RWPE1 (cell line): Measurements from ENCODE around the gene TFEB.

Experiments
- CTCF ChIA-PET: fragments of 350-600 bp; sonication (Branson Sonifier 250); formaldehyde crosslinking; extraction: SDS; loops from one replicate; lab custom pipeline; 2021; lab: Yijun Ruan, JAX
- POLR2A ChIA-PET: fragments of 400-600 bp; formaldehyde crosslinking; extraction: SDS; loops from one replicate; lab custom pipeline; 2020; ENCODE audit warnings: antibody characterized with exemption; ENCODE audit not compliant: low non-redundant PET; lab: Yijun Ruan, JAX
- DNase-seq: peaks from one replicate; pipeline ENCODE4 v3.0.0; 2012; ENCODE audit warnings: low spot score
- H3K27ac ChIP-seq: fragments of 450-650 bp; 2 replicates; pipeline ENCODE4 v1.5.1; 2017
- TF ChIP-seq, protein P1 (sequence below): fragments of 450-650 bp; conservative IDR thresholded peaks from 2 replicates; pipeline ENCODE4 v1.5.1; 2017; ENCODE audit warnings: low read depth, mild to moderate bottlenecking

Gene TFEB

DNA sequence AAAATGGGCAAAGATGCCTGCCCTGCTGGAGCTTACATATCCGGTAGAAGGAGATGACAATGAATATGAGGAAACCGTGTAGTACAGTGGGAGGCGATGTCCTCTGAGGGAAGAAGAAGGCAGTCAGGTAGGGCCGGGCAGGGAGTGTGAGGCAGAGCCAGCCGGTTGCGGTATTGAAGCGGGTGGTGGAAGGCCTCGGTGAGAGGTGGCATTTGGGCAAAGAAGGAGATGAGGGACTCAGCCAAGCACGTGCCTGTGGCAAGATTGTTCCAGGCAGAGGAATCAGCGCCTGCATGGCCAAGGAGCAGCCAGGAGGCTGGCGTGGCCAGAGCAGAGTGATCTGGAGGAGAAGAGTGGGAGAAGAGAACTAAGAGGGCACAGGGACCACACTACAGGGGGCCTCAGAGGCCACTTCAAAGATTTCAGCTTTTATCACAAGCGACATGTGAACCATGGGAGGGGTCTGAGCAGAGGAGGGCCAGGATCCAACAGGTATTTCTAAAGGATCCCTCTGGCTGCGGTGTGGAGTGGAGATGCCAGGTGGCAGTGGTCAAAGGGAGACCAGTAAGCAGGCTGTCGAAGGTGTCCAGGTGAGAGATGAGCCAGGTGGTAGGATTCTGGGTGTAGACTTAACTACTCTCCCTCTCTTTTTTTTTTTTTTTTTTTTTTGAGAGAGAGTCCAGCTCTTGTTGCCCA is 83.3 kb downstream of the TFEB start:
- CTCF ChIA-PET = interaction anchor here (0.6 to 2.0 kb wide), 3 partner anchors 31 to 46 kb away, joined by 3 to 9 read pairs (median 4); no protein-coding TSS in a partner anchor
- peak overlapping the region; percentile 47 for H3K27ac ChIP-seq
- POLR2A ChIA-PET = no interaction called here
- no peak for DNase-seq
- TF ChIP-seq, protein P1, sequence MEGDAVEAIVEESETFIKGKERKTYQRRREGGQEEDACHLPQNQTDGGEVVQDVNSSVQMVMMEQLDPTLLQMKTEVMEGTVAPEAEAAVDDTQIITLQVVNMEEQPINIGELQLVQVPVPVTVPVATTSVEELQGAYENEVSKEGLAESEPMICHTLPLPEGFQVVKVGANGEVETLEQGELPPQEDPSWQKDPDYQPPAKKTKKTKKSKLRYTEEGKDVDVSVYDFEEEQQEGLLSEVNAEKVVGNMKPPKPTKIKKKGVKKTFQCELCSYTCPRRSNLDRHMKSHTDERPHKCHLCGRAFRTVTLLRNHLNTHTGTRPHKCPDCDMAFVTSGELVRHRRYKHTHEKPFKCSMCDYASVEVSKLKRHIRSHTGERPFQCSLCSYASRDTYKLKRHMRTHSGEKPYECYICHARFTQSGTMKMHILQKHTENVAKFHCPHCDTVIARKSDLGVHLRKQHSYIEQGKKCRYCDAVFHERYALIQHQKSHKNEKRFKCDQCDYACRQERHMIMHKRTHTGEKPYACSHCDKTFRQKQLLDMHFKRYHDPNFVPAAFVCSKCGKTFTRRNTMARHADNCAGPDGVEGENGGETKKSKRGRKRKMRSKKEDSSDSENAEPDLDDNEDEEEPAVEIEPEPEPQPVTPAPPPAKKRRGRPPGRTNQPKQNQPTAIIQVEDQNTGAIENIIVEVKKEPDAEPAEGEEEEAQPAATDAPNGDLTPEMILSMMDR = no peak

DNA sequence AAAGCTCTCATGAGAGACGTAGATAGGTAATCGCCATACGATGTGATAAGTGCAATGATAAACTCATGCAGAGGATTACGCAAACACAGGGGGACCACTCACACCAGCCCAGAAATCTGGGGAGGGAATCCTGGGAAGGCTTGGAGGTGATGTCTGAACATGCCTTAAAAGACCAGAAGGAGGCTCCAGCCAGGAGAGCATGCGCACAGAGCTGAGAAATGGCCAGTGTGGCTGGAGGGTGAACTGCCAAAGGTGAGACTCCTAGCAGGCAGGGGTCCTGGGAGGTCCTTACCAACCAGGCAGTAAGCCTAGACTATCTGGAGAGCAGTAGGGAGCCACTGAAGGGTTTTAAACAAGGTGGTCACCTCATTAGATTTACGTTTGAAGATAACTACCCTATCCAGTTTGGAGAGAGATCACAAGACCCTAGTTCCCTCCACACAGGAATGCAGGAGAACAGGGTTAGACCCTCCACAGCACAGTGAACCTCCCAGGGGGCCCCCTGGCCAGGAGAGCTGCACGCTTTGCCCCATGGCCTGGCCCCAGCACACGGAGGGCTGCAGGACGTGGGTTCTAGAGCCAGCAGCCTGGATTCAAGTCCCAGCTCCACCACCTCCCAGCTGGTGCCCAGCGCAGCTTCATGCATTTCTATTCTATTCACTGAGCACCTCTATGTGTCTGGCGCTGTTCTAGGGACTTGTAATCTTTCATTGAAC is 84.0 kb downstream of the TFEB start:
- H3K27ac ChIP-seq = peak overlapping the region; percentile 47
- ChIA-PET CTCF (interaction anchor here (0.7 to 2.0 kb wide), 2 partner anchors 32 to 45 kb away, joined by 3 to 9 read pairs; no protein-coding TSS in a partner anchor), POLR2A (no interaction called here)
- TF ChIP-seq, protein P1 = no peak
- no peak for DNase-seq

DNA sequence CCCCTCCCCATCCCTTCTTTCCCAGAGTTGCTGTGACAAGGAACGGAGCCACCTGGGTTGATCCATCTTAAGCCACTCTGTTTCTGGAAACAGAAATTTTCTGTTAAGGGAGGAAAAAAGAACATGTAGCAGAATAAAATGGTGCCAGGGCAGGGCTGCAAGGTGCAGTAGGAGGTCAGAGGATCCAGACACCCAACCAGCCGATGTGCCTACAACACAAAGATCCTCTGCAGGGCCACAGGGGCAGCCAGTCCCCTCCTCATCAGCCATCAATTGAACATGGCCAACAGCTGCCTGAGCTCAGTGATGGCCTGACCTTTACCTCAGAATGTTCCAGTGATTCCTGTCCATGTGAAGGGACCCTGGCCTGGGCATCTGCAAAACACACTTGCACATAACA is 85.3 kb downstream of the TFEB start:
- no peak for DNase-seq
- ChIA-PET POLR2A (no interaction called here), CTCF (no interaction called here)
- TF ChIP-seq, protein P1 = no peak
- peak overlapping the region; percentile 47 for H3K27ac ChIP-seq

DNA sequence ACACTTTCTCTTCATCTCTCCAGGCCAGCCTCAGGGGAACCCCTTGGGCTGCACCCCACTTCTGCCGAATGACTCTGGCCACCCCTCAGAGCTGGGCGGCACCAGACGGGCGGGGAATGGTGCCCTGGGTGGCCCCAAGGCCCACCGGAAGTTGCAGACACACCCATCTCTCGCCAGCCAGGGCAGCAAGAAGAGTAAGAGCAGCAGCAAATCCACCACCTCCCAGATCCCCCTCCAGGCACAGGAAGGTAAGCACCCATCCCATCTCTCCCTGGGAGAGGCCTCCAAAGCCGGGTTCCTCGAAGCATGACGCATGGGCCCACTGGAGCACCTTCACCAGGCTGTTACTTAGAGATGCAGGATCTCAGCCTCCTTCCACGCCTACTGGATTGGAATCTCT is 85.8 kb downstream of the TFEB start:
- DNase-seq = no peak
- TF ChIP-seq, protein P1 = no peak
- POLR2A ChIA-PET = no interaction called here
- CTCF ChIA-PET = no interaction called here
- H3K27ac ChIP-seq = peak overlapping the region; percentile 47

DNA sequence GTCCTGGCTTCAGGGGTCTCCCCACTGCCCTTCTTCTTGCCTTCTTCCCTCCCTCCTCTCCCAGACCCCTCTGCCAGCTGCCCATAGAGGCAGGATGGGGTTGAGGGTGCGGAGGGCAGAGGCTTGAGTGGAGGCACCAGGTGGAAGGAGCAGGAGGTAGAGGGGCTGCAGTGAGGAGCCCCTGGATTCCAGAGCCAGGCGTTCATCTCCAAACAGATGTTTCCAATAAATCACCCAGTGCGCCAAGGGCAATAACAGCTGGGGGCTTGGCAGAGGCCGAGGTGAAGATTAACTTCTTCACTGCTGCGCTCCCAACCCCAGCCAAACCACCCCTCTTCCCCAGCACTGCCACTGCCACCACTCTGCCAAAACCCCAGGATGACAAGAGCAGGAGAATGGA is 86.5 kb downstream of the TFEB start:
- TF ChIP-seq, protein P1 = no peak
- DNase-seq = no peak
- CTCF ChIA-PET = interaction anchor here (1.0 kb wide), 2 partner anchors 14 to 46 kb away, joined by 3 to 4 read pairs; no protein-coding TSS in a partner anchor
- H3K27ac ChIP-seq = peak overlapping the region; percentile 47
- POLR2A ChIA-PET = no interaction called here

DNA sequence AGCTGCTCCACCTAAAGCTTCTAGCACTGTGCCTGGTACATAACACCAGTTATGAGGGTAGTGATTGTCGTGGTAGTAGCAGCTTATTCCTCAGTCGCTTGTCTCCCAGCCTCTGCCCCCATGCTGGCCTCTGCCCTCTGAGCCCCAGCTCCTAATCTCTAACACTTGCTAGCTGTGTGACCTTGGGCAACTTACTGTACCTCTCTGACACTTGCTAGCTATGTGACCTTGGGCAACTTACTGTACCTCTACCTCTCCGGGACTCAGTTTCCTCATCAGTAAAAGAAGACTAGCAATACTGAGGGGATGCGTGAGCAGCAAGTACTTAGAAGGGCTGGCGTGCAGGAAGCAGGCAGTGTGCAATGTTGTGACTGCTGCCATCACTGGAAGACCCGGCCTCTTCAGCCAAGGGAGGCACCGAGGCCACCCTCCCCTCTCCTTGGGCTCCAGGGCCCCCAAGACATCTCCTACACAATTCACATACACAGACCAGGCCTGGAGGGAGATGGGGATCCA is 87.3 kb downstream of the TFEB start:
- TF ChIP-seq, protein P1 = no peak
- peak overlapping the region; percentile 47 for H3K27ac ChIP-seq
- ChIA-PET CTCF (interaction anchor here (1.0 kb wide), 2 partner anchors 15 to 45 kb away, joined by 3 to 4 read pairs; no protein-coding TSS in a partner anchor), POLR2A (no interaction called here)
- no peak for DNase-seq
